PC-9 (cell line): ENCODE measurements around the gene PLEKHG2. TPM values are rescaled to one million over a fixed set of nuclear protein-coding genes. Genes with fewer than 3 reads are reported as not detected.

ENCODE experiments used
- BruUV-seq: library from RNA; stranded (reverse); fragments of 400-500 nt; replicated peaks from 2 replicates; lab custom pipeline; 2021; lab: Mats Ljungman, UMichigan
- CTCF ChIA-PET: fragments of 300-600 bp; sonication (Branson Sonifier 250); formaldehyde crosslinking; loops from one replicate; lab custom pipeline; 2022; ENCODE audit warnings: antibody characterized with exemption; lab: Charles Lee
- POLR2A ChIA-PET: fragments of 300-600 bp; sonication (Branson Sonifier 250); formaldehyde crosslinking; loops from one replicate; lab custom pipeline; 2022; ENCODE audit warnings: antibody characterized with exemption; ENCODE audit not compliant: unreplicated experiment; lab: Charles Lee
- DNase-seq, 2 experiments: peaks; one replicate each; pipeline versions ENCODE4 v3.0.0 to v3.0.0-alpha.2; 2015 to 2022; ENCODE audit warnings: mixed read lengths in 1 of 2
- H2AFZ ChIP-seq: fragments of 200-600 bp; sonication (generic); 2 replicates; pipeline ENCODE4 v1.8.1; 2017; ENCODE audit warnings: antibody characterized with exemption
- H3F3A ChIP-seq: fragments of 200-600 bp; sonication (generic); 2 replicates; pipeline ENCODE4 v1.8.1; 2017; ENCODE audit warnings: antibody characterized with exemption, mild to moderate bottlenecking, low read depth; ENCODE audit not compliant: insufficient read depth
- H3K27ac ChIP-seq: fragments of 200-600 bp; sonication (generic); 2 replicates; pipeline ENCODE4 v1.6.1; 2016; ENCODE audit warnings: mixed run types
- H3K27me3 ChIP-seq: fragments of 200-600 bp; sonication (generic); 2 replicates; pipeline ENCODE4 v1.6.1; 2016; ENCODE audit warnings: low read depth, mixed run types; ENCODE audit not compliant: insufficient read depth
- H3K36me3 ChIP-seq: fragments of 200-600 bp; sonication (generic); 2 replicates; pipeline ENCODE4 v1.6.1; 2016; ENCODE audit warnings: low read depth, mixed run types
- H3K4me1 ChIP-seq: fragments of 200-600 bp; sonication (generic); replicated peaks from 2 replicates; pipeline ENCODE4 v1.6.1; 2016; ENCODE audit warnings: mixed run types; ENCODE audit not compliant: insufficient read depth
- H3K4me2 ChIP-seq: fragments of 200-600 bp; sonication (generic); 2 replicates; pipeline ENCODE4 v1.6.1; 2017; ENCODE audit warnings: mixed run types
- H3K4me3 ChIP-seq: fragments of 200-600 bp; sonication (generic); 2 replicates; pipeline ENCODE4 v1.6.1; 2016; ENCODE audit warnings: mixed run types
- H3K79me2 ChIP-seq: fragments of 200-600 bp; sonication (generic); 2 replicates; pipeline ENCODE4 v1.6.1; 2017; ENCODE audit warnings: low read depth, mixed run types
- H3K9me2 ChIP-seq: fragments of 200-600 bp; sonication (generic); 2 replicates; pipeline ENCODE4 v1.8.1; 2017; ENCODE audit warnings: mild to moderate bottlenecking; ENCODE audit not compliant: insufficient read depth
- H3K9me3 ChIP-seq: fragments of 200-600 bp; sonication (generic); 2 replicates; pipeline ENCODE4 v1.8.1; 2016; ENCODE audit warnings: low read depth; ENCODE audit not compliant: insufficient read depth
- H4K20me1 ChIP-seq: fragments of 200-600 bp; sonication (generic); 2 replicates; pipeline ENCODE4 v1.8.1; 2017; ENCODE audit not compliant: insufficient read depth
- EZH2 ChIP-seq: fragments of 200-600 bp; sonication (generic); IDR thresholded peaks from 2 replicates; pipeline ENCODE4 v1.8.0; 2017; ENCODE audit warnings: antibody characterized with exemption, low read depth
- intact Hi-C: fragments of 100-400 bp; cut with micrococcal nuclease; formaldehyde crosslinking; loops from one replicate; pipeline ENCODE4 v1.10.0; 2022; ENCODE audit not compliant: unreplicated experiment
- total RNA-seq: library from RNA; stranded (reverse); gene quantifications from 2 replicates; pipeline ENCODE4 v1.2.3, GENCODE V29; 2021
- TF ChIP-seq, protein P1 (sequence below): fragments of 200-600 bp; sonication (generic); conservative IDR thresholded peaks from 2 replicates; pipeline ENCODE4 v1.6.1; 2017; ENCODE audit warnings: mixed run types, antibody characterized with exemption, mild to moderate bottlenecking, moderate library complexity

The PLEKHG2 gene
- total RNA-seq, 1 experiment from 2014 or later, result 26.1 TPM

- H2AFZ ChIP-seq, result no peak overlapping the region
- no TSS peak for BruUV-seq
- H3K9me3 ChIP-seq, result no peaks in the 10 kb centered on the region
- ChIA-PET CTCF (interaction anchor here (0.5 kb wide), 1 partner anchor 36 kb away, joined by 3 read pairs; the partner anchor contains the start of gene RPS16), POLR2A (no interaction called here)
- peaks cover 71% of the 10 kb centered on the region for H3F3A ChIP-seq
- peaks cover 43% of the 10 kb centered on the region for H3K4me1 ChIP-seq
- intact Hi-C loops, result no loop called here
- no peaks in the 10 kb centered on the region for H3K79me2 ChIP-seq
- H3K9me2 ChIP-seq, result no peaks in the 10 kb centered on the region
- no peak overlapping the region for H3K27ac ChIP-seq
- peak in 1 of 2 experiments; percentile 32 for DNase-seq
- H3K4me3 ChIP-seq, result no peak overlapping the region
- H4K20me1 ChIP-seq, result no peaks in the 10 kb centered on the region
- no peaks in the 10 kb centered on the region for H3K27me3 ChIP-seq
- no peak overlapping the region for H3K4me2 ChIP-seq
- TF ChIP-seq EZH2, result no peak
- TF ChIP-seq, protein P1, sequence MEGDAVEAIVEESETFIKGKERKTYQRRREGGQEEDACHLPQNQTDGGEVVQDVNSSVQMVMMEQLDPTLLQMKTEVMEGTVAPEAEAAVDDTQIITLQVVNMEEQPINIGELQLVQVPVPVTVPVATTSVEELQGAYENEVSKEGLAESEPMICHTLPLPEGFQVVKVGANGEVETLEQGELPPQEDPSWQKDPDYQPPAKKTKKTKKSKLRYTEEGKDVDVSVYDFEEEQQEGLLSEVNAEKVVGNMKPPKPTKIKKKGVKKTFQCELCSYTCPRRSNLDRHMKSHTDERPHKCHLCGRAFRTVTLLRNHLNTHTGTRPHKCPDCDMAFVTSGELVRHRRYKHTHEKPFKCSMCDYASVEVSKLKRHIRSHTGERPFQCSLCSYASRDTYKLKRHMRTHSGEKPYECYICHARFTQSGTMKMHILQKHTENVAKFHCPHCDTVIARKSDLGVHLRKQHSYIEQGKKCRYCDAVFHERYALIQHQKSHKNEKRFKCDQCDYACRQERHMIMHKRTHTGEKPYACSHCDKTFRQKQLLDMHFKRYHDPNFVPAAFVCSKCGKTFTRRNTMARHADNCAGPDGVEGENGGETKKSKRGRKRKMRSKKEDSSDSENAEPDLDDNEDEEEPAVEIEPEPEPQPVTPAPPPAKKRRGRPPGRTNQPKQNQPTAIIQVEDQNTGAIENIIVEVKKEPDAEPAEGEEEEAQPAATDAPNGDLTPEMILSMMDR, result no peak
- H3K36me3 ChIP-seq, result no peaks in the 10 kb centered on the region
These were observed 12.4 kb upstream of the PLEKHG2 start for GRCh38 chr19:39400061-39400460.

GRCh38 chr19:39401070-39401548, 11.4 kb upstream of the PLEKHG2 start:
- no peaks in the 10 kb centered on the region for H3K9me2 ChIP-seq
- H3K4me2 ChIP-seq, result no peak overlapping the region
- BruUV-seq, result no TSS peak
- H3K27ac ChIP-seq, result no peak overlapping the region; the same call in 1 of the 2 replicates
- DNase-seq, result peak in 1 of 2 experiments; percentile 30
- H3K27me3 ChIP-seq, result no peaks in the 10 kb centered on the region
- H3K4me1 ChIP-seq, result peaks cover 53% of the 10 kb centered on the region
- H3K4me3 ChIP-seq, result no peak overlapping the region
- TF ChIP-seq EZH2, result no peak
- TF ChIP-seq, protein P1, result no peak
- H3K79me2 ChIP-seq, result no peaks in the 10 kb centered on the region
- intact Hi-C loops, result no loop called here
- CTCF ChIA-PET, result interaction anchor here (1.9 kb wide), 1 partner anchor 10 kb away, joined by 4 read pairs; no protein-coding TSS in a partner anchor
- no peaks in the 10 kb centered on the region for H3K9me3 ChIP-seq
- H4K20me1 ChIP-seq, result no peaks in the 10 kb centered on the region
- POLR2A ChIA-PET, result interaction anchor here (0.6 to 1.0 kb wide), 3 partner anchors 8 to 12 kb away, joined by 3 to 18 read pairs (median 4); no protein-coding TSS in a partner anchor
- H3F3A ChIP-seq, result peaks cover 80% of the 10 kb centered on the region
- no peaks in the 10 kb centered on the region for H3K36me3 ChIP-seq
- H2AFZ ChIP-seq, result no peak overlapping the region

DNA sequence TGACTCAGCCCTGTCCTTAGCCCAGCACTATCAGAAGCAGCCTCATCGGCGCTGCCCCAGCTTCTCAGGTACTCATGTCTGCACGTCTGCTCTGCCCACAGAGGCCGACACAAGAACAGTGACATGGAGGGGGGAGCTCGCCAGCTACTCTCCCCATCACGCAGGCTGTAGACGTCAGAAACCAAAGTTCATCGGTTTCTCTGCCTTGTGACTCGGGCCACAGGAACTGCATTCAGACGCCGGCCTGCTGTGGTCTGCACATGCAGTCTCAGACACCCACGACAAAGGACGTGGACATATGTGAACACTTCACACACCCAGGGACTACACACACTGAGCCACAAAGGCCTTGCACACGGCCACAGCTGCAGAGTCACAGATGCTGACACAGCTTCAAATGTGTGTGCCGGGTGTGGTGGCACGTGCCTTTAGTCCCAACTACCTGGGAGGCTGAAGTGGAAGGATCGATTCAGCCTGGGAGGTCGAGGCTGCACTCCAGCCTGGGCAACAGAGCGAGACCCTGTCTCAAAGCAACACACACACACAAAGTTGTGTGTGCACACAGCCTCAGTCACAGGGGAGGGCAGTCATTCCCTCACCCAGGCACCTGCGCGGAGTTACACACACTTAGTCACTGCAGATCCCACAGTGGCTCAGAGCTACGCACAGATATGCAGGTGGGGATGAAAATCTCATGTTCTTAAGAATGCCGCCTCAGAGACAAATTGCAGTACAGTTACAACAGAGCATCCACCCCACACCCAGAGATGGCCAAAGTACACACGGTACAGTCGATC, 10.7 kb upstream of the PLEKHG2 start:
- ChIA-PET POLR2A (interaction anchor here (0.5 to 1.0 kb wide), 6 partner anchors 8 to 719 kb away, joined by 3 to 18 read pairs (median 4); partner anchors contain the start of gene PLEKHG2), CTCF (interaction anchor here (1.9 kb wide), 1 partner anchor 10 kb away, joined by 4 read pairs; no protein-coding TSS in a partner anchor)
- no TSS peak for BruUV-seq
- DNase-seq, result peak; percentile 5 to 29
- Histone ChIP-seq H3K9me2 (no peaks in the 10 kb centered on the region), H2AFZ (0 out of 2 replicates have a peak overlapping the region, but pooled peaks have one; percentile 41), H3K4me3 (peak overlapping the region; percentile 82; the same call in 1 of the 2 replicates), H3K27ac (peak overlapping the region; percentile 98), H3K9me3 (no peaks in the 10 kb centered on the region), H3K36me3 (no peaks in the 10 kb centered on the region), H3K4me1 (peaks cover 56% of the 10 kb centered on the region), H3K4me2 (peak overlapping the region; percentile 99), H3F3A (peaks cover 80% of the 10 kb centered on the region), H4K20me1 (no peaks in the 10 kb centered on the region), H3K27me3 (no peaks in the 10 kb centered on the region), H3K79me2 (peaks cover under 1% of the 10 kb centered on the region; the same call in 1 of the 2 replicates)
- intact Hi-C loops, result no loop called here
- TF ChIP-seq EZH2, result no peak
- TF ChIP-seq, protein P1, result no peak
